GM04504 (cell line): ENCODE results near the gene MYO1D.
"Not testable (repeated sequence)": the region's sequence is repeated elsewhere in the genome, so short reads cannot be mapped to it uniquely, and the experiment has no call there.

Source experiments
- DNase-seq: peaks from one replicate; pipeline ENCODE4 v3.0.0-alpha.2; 2012; ENCODE audit warnings: low read depth

Gene MYO1D

GRCh38 chr17:32460054-32460453, 416.9 kb downstream of the MYO1D start:
- DNase-seq = no peak

DNA sequence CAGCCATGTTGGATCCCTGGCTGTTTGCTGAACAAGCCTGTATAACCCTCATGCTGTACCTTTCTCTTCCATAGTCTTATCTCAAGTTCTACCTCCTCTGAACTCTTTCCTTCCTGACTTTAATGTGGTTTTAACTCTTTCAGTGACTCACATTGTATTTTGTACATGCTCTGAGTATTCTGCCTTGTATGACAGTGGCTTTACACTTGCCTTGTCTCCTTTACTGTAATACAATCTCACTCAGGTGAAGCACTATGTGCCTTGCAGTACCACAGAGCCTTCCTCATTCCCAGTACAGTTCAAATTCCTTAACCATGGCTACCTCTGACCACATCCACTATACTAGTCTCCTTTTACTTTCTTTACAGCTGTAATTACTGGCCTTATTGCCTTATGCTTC, 418.6 kb downstream of the MYO1D start:
- no peak for DNase-seq

GRCh38 chr17:32453370-32453769, 423.6 kb downstream of the MYO1D start:
- no peak for DNase-seq

DNA sequence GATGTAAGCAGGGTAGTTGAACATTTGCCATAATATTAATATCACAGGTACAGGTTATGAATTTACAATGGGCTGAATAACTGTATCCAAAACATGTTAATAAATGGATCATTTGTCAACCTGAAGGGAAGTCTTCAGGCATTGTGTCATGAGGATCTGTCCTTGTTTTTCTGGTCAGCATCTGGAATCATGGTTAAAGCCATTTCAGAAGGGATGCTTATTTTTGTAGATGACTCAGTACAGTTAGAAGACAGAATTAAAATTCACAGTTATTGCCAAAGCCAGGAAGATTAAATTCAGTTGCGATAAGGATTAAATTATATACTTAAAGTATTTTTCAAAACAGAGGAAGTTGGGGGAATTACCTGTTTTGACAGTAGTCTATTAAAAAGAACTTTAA, 424.6 kb downstream of the MYO1D start:
- DNase-seq = no peak

DNA sequence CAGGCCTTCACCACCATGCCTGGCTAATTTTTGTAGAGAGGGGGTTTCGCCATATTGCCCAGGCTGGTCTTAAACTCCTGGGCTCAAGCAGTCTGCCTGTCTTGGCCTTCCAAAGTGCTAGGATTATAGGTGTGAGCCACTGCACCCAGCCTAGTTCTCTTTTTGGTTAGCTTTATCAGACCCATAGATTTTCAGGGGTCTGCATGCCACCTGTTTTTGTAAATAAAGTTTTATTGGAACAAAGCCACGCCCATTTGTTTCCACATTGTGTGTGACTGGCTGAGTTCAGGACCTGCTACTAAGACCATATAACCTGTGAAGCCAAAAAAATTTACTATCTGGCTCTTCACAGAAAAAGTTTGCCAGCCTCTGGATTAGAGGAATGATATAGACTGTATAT, 425.0 kb downstream of the MYO1D start:
- no peak for DNase-seq

GRCh38 chr17:32450379-32450778, 426.5 kb downstream of the MYO1D start:
- DNase-seq = not testable (repeated sequence)

GRCh38 chr17:32449963-32450362, 427.0 kb downstream of the MYO1D start:
- DNase-seq = no peak

- DNase-seq = no peak
Measured at GRCh38 chr17:32446949-32447348, 430.0 kb downstream of the MYO1D start.

DNA sequence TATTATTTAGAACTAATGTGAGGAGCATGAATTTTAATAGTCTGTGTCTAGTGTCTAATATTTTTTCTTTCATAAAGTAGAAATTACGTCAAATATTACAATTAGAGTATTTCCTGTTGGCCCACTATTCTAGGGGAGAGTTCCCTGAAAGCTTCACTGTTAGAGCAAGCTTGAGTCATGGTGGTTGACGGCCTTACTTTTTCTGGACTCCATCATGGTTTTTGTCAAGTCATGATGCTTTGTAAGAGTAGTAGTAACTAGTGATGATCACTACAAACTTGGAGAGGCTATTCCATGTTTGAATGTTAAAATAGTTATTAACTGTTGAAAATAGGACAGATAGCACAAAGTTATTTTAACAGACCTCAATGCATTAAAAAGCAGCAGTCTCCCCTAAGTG, 431.0 kb downstream of the MYO1D start:
- DNase-seq = no peak

DNA sequence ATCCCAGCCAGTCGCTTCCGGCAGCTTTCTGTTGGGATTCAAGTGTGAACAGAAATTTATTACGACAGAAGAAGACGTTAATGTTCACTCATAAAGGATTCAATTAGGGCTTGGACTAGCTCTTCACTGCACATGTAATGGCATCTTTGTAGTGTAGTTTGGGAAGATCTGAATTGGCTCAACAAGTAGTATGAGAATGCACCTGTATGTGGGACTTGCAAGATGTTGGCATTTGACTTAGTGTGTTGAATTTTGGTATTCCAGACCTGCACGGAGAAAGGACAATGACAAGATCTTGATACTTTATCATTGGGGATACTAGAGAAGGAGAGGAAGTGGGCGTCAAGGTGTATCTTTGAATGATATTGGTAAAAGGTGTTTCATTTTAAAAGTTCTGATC, 431.4 kb downstream of the MYO1D start:
- DNase-seq = no peak

DNA sequence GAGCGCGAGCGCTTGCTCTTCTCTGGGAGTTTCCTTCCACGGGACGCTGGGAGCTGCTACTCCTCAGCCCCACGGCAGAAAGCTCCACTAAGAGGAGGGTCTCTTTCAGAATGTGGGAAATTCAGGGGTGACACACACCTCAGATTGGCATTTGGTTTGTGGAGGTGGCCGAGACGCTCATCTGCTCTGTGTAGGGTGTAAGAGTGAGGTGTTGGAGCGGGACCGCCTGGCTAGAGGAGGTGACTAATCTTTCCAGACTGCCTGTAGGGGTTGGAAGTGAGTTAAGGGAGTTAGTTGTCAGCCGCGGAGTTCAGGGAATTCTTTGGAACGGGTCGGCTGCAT, 431.9 kb downstream of the MYO1D start:
- DNase-seq = peak; percentile 30

DNA sequence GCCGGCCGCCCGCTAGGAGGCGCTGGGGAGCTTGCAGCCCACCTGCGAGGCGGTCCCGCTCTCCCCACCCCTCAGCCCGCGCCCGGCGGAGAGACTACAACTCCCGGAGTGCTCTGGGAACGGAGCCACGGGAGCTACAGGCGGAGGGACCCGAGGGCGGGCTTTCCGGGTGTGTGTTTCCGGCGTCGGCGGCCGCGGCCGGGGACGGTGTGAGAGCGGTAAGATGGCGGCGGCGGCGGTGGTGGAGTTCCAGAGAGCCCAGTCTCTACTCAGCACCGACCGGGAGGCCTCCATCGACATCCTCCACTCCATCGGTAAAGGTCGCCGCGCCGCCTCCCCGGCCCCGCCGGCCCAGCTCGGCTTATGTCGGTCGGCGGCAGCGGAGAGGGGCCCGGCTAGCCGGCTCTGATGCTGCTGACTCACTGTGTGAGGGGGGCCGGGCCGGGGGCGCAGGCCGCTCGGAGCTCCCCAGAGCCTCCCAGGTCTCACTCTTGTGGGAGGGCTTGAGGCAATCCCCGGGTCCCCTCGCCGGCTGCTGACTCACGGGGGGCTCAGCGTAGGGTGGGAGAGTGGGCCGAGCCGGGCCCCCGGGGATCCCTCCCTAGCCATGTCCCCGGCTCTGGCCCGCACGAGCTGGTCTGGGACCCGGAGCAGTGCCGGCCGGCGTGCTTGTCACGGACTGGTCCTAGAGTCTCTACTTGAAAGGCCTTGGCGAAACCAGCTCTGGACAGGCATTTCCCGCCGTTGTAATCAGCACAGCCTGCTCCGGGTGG, 432.4 kb downstream of the MYO1D start, which contains the start of gene PSMD11:
Gene PSMD11 (plus strand): TSS at position 210 of the 773 bp plus-strand sequence. CDS start 14 bp downstream, at position 224.
- peak; percentile 91 for DNase-seq

GRCh38 chr17:32443827-32444300, 433.1 kb downstream of the MYO1D start:
- no peak for DNase-seq
